GM18526 (cell line): ENCODE measurements around the gene LIPC.

Source experiments
- POLR2A ChIP-seq: IDR thresholded peaks from 3 replicates; pipeline ENCODE4 v1.6.1; 2011; ENCODE audit not compliant: insufficient read length; ENCODE audit errors: extremely low read depth

Gene LIPC

DNA sequence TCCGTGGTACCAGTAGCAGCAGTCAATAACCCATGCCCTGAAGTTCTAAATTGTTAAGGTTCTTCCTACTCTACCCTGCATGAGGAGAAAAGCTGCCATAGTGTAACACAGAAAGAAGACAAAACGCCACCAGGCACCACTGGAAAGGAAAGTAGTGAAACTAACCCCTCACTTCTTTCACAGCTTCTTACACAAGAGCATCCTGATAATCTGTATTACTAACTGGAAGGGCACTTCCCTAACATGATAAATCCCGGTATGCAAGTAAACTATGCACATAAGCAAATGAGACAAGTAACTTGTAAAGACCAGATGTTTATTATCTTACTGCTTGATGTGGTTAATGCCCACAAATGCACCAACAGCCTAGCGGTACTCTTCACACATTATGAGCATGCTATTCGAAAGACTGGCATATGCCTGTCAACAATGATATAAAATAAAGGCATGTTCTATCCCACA, 176.4 kb downstream of the LIPC start:
- no peak for TF ChIP-seq POLR2A

DNA sequence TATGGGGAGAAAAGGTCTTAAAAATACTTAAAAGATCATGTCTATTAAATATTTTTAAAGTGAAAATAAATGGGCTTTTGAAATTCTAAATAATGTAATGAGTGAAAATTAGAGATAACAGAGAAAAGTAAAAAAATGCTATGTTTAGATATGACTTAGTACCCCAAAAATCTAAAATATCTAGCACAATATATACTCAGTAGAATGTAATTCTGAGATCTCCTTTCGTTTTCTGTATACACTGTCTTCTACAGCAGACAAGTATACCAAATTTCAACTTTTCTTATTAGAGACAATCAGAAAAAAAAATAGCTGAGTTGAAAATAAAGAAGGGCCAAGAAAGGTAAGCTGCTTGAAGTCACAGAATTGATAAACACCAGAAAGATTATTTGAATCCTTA, 176.9 kb downstream of the LIPC start:
- TF ChIP-seq POLR2A: no peak

DNA sequence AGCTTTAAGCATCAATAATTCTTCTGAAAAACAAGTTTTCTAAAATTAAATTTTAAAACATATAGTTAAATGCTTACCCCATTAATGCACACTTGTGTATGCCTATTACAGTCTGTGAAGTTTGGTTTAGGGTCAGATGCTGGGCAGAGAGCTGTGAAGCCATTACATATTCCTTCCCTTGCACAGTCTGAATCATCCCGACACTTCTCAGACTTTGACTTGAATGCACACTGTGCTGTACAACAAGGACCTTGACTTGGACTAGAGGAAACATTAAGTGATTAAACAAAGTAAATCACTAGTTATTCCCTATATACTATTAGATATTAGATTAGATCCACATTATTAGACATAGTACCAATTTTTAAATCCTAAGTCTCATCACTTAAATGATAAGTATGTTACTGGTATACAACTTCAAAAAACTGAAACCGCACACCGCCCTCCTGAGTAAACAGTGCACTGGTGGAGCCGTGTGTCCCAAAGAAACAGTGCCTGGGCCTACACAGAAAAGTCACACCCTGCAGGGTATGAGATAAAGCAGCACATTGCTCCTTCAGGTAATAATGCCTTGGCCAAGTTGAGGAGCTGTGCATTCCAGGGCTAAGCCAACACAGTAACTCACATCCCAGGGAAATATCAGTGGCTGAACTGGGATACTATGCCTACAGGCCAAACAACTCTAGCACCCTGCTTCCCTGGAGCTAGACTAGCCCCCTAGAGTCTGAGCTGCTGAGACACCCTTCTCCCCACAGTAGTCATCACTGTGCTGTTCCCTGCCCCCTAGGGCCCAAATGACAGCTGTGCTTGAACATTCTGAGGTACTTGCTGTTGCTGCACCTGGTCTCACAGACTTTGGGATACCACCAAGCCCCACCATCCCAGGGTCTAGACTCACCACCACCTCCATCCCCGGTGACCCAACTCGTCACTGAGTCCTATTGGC, 180.2 kb downstream of the LIPC start:
- no peak for TF ChIP-seq POLR2A

DNA sequence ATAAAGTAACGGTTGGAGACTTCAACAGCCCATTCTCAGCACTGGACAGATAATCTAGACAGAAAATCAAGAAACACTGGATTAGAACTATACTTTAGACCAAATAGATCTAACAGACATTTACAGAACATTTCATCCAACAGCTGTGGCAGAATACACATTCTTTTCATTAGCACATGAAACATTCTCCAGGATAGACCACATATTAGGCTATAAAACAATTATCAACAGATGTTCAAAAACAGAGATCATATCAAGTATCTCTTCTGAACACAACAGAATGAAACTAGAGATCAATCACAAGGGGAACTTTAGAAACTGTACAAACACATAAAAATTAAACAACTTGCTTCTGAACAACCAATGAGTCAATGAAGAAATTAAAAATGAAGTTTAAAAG, 184.4 kb downstream of the LIPC start:
- TF ChIP-seq POLR2A: no peak
